IPS-NIHi7 (cell line): ENCODE measurements around the gene PARVA.

Source experiments
- DNase-seq: peaks from one replicate; pipeline ENCODE4 v3.0.0; 2012; ENCODE audit warnings: mixed read lengths; ENCODE audit errors: extremely low spot score

Gene PARVA

DNA sequence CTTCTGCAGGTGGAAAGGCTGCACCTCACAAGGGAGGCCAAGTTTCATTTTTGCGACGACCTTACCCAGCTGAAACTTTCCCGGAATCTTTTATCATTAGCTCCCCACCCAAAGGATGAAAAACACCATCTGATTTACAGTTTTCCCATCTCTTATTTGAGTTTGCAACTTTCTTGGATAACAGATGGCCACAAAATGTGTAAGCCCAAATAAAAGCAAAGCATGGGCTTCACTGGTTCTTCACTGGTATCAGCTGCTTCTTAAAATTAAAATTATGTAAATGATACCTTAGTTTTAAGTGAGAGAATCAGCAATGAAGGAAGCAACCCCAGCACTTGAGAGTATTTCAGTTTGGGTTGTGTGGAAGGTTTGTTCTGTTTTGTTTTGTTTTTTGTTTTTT is 55.8 kb downstream of the PARVA start:
- DNase-seq = no peak

DNA sequence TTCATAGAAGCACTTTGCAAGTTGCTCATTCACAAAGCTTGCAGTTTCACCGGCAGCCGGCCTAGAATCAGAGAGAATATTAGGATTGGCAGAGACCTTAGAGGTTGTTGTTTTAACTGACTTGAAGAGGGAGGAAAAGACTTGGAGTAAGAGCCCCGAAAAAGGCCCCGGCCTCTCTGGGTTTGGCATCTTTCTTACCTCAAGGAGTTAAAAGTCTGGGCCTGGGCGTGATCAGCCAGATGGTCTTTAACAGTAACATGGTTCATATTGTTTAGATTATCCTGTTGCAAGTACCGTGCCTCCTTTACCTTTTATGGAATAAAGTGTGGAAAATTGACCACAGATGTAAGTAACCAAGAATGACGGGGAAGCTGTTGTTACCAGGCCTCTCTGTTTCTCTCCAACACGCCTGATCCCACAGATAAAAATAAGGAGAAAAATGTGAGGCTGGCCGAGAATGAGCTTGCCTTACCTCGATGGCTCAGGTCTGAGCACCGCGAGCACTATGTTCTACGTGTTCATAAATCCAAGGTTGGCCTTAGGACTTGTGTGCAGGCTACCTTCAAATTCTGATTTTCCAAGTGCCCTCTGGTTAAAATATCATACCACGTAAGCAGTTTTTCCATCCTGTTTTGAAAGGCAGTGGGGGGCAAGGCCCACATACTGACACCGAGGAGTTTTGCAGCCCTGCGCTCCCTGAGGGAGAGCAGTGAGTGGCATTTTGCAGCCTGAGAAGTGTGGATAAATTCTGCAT is 56.4 kb downstream of the PARVA start:
- no peak for DNase-seq

DNA sequence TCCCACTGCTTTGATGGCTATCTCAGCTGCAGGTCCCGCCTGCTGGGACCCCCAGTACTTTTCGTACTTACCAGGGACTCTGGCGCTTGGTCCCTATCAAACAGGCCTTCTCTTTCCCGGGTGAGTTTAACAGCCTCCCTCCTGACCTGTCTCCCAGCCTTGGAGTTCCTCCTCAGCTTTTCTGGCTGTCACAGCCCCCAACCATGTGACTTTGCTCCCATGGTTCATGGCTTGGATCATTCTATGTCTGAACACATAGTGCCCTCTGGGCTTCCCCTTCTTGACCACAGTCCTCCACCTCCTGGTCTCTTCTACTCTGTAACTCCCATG is 56.9 kb downstream of the PARVA start:
- no peak for DNase-seq

DNA sequence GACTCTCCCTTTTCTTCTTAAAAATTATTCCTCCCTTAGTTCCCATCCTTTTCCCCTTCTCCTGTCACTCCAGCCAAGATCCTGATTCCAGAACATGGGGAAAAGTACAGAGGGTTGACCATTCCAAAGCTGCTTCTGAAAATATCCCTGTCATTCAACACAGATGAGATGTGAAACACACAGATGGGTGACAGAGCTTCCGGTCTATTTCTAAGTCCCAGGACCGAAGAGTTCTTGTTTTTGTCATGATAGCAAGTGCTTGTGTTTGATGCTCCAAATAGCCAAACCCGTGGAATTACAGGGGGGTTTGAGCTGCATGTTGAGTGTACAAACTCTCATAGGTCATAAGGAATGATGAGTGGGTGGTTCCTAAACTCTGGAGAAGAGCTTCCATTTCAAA is 57.9 kb downstream of the PARVA start:
- DNase-seq = no peak

DNA sequence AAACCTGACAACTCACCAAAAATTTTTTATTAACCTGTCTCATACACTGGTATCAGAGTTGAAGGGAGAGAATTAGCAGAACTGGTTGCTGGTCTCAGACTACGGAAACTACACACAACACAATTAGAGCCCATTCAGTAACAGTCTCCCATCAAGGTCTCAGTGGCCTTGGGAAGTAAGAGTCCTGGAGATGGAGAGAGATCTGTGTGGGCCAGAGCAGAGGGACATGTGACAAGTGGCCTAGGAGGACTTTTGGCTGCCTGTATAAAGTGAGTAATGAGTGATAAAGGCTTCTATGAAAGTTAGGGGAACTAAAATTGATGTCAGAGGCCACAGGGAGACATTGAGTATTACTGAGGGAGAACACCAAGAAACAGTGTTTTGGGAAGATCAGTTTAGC is 58.9 kb downstream of the PARVA start:
- DNase-seq = no peak

DNA sequence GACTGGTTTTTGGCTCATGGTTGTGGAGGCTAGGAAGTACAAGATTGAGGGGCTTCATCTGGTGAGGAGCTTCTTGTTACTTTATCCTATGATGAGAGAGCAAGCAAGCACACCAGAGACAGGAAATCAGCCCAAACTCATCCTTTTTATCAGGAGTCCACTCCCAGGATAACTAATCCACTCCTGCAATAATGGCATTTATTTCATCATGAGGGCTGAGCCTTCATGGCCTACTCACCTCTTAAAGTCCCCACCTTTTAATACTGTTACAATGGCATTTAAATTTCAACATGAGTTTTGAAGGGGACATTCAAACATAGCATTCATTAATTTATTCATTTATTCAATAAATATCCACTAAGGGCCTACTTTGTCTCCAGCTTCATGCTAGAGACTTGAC is 60.9 kb downstream of the PARVA start:
- no peak for DNase-seq

DNA sequence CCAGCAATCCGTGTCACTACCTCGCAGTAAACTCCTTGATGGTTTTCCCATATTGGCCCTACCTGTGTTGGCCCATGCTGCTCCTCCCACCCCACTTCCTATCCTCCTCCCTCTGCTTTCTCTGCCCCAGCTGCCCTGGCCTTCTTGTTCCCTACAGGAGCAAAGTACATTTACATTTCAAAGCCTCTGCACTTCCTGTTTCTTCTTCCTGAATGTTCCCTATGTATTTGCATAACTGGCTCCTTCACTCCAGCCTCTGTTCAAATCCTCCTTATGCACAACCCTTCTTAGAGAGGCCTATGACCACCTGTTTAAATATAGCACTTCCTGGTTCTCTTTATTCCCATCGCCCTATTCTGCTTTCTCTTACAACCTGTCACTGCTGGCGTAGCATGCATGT is 62.2 kb downstream of the PARVA start:
- DNase-seq = peak; percentile 20

DNA sequence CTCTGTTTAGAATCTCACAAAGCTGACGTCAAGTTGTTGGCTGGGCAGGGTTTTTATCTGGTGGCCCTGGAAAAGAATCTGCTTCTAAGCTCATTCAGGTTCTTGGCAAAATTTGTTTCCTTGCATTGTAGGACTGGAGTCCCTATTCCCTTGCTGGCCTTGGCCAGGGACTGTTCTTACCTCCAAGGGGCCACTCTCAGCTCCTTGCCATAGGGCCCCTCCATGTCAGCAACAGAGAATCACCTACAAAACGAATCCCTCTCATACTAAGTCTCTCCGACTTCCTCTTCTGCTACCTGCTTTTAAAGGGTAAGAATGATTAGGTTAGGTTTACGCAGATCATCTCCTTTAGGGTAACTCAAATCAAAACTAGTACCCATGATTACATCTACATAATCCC is 63.2 kb downstream of the PARVA start:
- no peak for DNase-seq

DNA sequence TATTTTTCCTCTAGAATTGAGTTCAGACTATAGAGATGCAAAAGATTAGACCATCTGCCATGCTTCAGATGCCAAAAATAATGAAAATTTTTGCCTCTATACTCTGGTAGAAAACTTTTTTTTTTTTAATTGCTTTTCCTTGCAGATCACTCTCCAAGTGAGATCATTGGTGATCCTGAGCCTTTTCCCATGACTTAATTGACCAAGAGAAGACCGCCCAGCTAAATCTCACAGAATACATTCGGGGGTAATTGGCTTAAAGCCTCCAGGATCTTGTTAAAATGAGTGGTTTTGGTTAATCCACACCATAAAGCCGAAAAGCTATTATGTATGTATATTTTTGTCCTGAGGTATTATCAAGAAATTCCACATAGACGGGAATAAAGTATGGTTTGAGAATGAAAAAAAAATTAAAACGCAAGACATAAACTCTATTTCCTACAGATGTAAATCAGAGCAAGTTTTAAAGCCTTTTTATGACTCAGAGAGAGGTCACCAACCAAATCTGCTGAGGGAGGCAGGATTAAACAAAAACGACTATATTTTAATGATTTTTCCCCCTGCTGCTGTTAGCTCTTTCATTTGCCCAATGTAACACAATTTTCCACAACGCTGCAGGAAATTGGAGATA is 64.0 kb downstream of the PARVA start:
- no peak for DNase-seq

DNA sequence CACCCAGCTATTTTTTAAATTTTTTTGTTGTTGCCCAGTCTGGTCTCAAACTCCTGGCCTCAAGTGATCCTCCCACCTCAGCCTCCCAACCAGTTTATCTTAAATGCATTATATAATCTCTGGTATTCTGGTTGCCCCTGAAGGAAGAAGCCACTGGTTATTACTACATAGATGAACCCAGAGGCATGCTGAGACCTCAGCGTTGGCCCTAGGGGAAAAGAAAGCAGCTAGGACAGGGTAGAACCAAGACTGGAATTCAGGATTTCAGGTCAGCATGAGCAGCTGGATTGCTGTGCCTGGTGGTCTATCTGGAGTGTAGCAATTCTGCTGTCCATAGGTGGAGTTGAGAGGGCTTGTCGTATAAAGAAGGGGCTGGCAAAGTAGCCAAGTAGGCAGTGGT is 67.2 kb downstream of the PARVA start:
- DNase-seq = no peak

DNA sequence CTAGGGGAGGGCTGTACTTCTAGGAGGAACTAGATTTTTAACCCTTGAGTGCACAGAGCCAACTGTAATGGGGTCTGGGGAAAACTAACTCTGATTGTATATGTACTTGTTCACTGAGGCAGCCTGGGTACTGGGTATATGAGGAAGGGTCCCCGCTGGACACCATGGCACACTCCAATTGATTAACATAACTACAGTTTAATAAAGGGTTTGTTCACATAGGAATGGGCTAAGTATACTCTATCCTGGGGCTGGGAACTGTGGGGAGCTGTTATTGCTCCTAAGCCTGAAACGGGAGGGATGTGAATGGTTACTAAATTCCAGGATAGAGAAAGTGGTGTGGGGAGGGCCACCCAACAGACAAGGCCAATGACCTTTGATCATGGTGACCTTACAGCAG is 67.6 kb downstream of the PARVA start:
- no peak for DNase-seq

DNA sequence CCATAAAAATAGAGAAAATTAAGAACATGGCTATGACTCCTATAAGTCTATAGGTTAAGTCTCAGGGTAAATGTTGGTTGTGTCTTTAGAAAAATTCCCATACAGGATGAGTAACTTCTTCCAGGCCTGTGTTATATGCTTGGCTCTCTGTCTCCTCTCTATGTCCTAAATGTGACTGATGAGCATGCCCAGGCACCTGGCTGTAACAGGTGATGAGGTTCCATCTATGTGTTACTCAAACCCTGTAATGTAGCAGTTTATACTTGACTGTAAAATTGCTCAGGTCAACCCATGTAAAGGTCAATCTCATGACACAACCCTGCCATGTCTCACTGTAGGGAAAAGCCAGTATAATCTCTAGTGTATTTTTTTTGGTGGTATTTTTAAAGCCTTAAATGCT is 69.5 kb downstream of the PARVA start:
- no peak for DNase-seq

DNA sequence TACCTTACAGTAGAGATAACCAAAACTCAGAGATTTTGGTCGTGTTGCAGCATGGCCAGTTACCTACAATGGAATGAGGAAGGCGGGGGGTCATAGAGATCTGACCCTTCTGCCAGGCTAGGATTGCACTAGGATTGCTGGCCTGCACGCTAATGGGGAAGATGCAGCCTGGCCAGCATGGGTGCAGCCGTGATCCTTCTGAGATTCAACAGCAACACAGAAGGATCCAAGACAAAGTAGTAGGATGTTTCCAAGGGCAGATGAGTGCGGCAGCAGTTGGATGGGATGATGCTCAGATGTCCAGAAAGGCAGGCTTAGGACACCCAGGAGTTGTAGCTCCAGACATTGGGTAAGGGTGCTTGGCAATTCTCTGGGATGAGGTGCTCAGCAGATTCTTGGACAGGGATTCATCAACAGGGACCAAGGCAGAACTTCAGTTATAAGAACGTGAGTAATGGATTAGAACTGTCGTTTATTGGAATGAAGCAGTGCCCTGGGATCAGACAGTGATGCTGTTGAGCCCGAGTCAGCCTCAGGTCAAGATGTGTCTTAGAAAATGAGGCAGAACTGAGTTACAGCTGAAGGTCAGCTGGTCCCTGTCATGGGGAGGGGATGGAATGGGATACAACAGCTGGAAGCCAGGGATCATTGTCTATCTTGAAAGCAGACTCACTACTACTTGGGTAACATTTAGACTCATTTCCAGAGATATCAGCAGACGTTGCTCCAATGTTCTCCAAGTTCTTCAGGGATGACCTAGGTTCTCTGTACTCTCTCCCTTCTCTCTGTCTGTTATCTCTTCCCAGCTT is 71.0 kb downstream of the PARVA start:
- DNase-seq = no peak

DNA sequence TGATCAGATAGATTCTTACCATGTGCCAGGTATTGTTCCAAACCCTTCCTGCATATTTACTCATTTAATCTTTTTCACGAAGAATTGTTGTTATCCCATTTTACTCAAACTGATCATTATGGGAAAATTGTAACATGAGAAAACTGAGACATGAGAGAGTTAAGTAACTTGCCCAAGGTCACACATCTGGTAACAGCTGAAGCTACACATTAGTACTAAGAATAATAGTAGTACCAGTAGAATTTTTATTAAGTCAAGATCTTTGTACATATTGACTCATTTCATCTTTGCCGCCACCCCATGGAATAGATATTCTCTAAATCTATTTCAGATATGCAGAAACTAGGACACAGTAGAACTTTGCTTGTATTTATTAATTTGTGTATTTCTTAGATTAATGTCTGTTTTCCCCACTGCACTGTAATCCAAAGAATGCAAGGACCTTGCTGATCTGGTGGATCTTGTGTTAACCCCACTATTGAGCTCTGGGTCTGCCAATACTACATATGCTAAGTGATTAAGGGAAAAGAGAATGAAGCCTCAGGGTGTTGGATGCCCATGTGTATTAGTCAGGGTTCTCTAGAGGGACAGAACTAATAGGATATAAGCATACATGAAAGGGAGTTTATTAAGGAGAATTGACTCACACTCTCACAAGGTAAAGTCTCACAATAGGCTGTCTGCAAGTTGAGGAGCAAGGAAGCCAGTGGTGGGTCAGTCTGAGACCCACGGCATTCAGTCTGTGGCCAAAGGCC is 72.8 kb downstream of the PARVA start:
- DNase-seq = no peak

DNA sequence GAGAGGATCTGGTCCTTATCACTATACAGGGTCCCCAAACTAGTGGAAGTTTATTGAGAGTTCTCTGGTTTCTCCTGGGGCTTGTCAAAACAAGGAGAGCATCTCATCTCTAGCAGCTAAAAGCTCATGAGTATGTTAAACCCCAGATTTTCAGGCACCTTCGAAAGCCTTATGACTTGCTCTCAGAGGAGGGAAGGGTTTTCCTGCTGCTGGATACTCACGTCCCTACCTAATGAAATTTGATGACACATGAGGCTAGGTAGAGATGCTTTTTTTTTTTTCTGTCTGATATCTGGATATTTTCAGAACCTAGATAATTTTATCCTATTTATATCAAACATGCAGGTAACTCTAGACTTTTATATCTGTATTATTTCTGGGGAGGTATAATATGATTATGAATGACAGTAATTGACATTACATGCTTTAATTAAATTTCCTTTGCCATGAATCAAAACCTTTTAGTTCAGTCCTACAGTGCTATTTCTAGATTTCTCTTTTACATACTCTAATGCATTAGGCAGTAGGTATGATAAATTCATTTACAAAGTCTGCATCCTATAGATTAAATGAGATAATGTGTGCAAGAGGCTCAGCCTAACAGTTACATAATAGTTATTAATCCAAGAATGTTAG is 73.9 kb downstream of the PARVA start:
- no peak for DNase-seq

DNA sequence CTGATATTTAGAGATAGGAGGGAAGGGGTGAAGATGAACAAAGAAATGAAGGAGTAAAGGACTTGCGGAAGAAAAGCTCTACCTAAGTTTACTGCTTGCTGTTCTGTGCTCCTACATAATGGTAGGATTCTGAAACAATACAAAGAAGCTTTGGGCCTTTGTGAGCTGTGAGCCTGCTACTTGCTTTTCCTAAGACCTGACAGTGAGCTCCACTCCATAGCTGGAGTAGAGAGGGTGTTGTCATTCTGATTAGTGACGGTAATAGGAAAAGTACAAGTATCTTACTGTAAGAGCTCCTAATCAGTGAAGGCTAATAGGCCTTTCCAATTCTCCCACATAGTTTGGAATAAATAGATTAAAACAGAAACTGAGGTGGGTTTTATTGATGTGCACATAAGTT is 75.9 kb downstream of the PARVA start:
- no peak for DNase-seq

DNA sequence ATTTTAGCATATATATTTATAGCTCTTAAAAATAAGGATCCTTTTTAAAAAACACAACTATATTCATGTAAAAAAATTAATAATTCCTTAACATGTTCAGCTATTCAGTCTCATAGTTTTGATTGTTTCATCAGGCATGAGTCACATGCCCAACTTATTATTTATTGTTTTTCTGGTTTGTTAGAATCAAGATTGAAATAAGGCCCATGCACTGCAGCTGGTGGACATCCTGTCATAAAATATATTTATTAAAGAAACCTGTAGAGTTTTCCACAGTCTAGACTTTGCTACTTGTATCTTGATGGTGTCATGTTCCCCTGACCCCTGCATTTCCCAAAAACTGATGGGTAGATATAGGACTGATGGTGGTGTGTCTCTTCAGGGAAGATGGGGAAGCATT is 77.4 kb downstream of the PARVA start:
- DNase-seq = no peak

DNA sequence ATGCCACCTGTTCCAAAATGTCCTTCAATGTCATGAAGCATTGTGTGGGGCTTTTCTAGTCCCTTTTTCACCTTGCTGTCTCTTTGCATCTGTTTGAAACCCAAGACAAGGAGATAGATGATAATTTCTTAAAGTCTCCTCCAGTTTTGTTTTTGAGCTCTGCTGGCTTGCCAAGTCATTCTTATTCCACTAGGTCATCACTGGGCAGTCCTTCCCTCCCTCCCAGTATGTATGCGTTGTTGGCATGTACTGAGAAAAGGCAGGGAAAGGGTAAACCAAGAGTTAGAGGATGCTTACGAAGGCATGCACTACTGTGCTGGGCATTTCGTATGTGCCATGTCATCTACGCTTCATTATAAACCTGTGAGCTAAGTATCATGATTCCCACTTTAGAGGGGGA is 78.6 kb downstream of the PARVA start:
- no peak for DNase-seq

DNA sequence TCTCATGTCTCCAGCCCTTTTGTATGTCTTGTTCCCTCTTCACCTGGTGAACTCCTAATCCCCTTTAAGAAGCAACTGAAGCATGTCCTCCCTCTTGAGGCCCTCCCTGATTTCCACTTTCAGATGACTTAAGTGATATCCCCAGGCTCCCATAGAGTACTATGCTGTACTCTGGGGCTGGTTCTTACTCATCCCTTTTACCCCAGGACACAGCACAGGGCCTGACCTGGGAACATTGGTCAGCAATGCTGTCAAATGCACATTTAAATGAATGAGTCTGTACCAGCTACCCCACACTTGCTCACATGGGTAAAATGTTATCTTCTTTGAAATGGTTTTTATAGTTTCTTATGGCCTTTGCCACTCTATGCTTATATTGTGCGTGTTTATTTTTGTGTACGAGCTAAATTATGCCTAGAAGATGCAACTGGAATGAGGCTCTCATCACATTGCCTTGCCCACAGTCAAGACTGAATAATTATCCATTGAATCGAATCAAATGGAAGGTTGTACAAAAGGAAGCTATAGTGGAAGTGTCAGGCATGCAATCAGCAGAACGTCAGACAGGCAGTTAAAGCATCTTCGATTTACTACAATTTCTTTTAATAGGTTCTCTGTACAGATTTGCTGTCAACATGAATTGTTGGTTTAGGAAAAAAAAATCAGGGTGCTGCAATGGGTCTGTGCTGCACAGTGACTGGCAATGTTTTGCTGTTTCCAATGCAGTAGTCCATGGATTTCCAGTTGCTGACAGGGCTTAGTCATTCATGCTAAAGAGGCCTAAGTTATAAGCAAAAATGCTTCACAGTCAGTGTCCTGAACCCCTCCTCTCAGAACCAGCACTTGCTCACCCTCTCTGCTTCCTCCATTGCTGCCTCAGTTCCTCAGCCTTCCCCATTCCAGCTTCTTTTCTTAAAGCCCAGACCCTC is 79.5 kb downstream of the PARVA start:
- no peak for DNase-seq

DNA sequence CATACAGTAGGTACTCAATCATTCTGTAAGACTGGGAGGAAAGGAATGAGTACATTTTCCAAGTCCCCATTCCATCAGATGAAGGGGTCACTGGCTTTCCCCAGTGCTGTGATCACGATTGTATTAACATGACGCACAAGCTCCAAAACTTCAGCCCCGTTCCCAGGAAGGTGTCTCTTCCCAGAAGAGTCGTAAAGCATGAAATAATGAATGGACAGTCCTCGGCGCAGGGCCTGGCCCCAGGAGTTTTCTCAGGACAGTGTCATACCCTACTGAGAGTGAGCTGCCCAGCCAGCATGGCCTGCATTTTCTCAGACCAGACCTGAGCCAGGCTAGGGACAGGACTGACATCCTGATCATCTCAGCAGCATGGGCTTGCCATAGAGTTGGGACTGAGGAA is 80.7 kb downstream of the PARVA start:
- DNase-seq = no peak

DNA sequence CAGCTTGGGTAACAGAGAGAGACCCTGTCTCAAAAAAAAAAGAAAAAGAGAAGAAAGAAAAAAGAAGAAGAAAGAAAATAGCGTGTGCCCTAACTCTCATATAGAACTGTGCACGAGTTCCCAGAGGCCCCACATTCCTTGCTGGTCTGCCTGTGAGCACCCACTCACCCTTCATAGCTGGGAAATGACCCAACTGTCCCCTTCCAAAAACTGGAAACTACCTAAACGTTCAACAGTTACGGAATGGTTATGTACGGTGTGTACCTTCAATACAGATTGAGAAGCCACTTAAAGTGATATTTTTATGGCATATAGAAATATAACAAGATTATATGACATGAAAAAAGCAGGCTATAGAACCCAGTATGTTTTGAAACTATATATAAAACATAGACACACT is 82.0 kb downstream of the PARVA start:
- DNase-seq = no peak
